AG04450 (cell line): Measurements from ENCODE around the gene TSPYL1. TPM values are rescaled to one million over a fixed set of nuclear protein-coding genes. Genes with fewer than 3 reads are reported as not detected.
A peak's percentile ranks its signal among the peaks of the same experiment; 100 is the strongest.

Experiments used
- CTCF ChIA-PET: fragments of 300-600, 350-600 bp; formaldehyde crosslinking; extraction: SDS; loops from one replicate; lab custom pipeline; 2022; ENCODE audit warnings: antibody characterized with exemption, inconsistent platforms; lab: Charles Lee
- POLR2A ChIA-PET: fragments of 350-600 bp; formaldehyde crosslinking; extraction: SDS; loops from one replicate; lab custom pipeline; 2021; ENCODE audit warnings: antibody characterized with exemption, inconsistent platforms; lab: Yijun Ruan, JAX
- DNase-seq: peaks from one replicate; pipeline ENCODE4 v3.0.0-alpha.2; 2011; ENCODE audit warnings: low read depth, low spot score
- H3K27ac ChIP-seq: one replicate; pipeline ENCODE4 v1.5.1; 2012; ENCODE audit warnings: low read depth, low read length, control low read depth
- H3K27me3 ChIP-seq: one replicate; pipeline ENCODE4 v1.6.0; 2012; ENCODE audit warnings: low read length; ENCODE audit not compliant: control insufficient read depth, insufficient read depth
- H3K4me3 ChIP-seq: 2 replicates; pipeline ENCODE4 v1.5.1; 2011; ENCODE audit warnings: mild to moderate bottlenecking, low read depth, low read length, control low read depth
- H3K9me3 ChIP-seq: 2 replicates; pipeline ENCODE4 v1.5.1; 2012; ENCODE audit warnings: low read length; ENCODE audit not compliant: control insufficient read depth, insufficient read depth
- CTCF ChIP-seq: IDR thresholded peaks from 2 replicates; pipeline ENCODE4 v1.5.1; 2011; ENCODE audit warnings: low read depth, low read length, control low read depth, inconsistent platforms
- polyA plus RNA-seq: library from polyadenylated mRNA; depleted of rRNA; stranded (reverse); fragments of >200 nt; gene quantifications from 2 replicates; pipeline ENCODE4 v1.2.3, GENCODE V29; 2011; rRNA removed

TSPYL1 gene
- polyA plus RNA-seq, 1 experiment = 71.9 TPM

DNA sequence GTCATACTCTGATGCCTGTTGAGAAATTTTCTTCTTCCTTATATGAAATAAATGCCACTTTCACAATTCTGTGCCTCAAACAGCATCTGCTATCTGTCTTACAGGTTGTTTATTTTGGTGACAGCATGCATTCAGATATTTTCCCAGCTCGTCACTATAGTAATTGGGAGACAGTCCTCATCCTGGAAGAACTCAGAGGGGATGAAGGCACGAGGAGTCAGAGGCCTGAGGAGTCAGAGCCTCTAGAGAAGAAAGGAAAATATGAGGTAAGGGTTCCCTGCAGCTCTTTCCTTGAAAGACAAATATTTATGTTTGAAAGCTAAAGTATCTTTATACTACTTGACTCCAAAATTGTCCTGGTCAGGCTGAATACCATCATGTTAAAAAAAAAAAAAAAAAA lies 41.6 kb downstream of the TSPYL1 start:
- CTCF ChIA-PET = interaction anchor here (1.1 to 2.1 kb wide), 2 partner anchors 20 to 30 kb away, joined by 3 to 12 read pairs; no protein-coding TSS in a partner anchor
- TF ChIP-seq CTCF = no peak
- no peak for DNase-seq
- Histone ChIP-seq H3K27ac (no peak overlapping the region), H3K4me3 (no peak overlapping the region), H3K9me3 (no peaks in the 10 kb centered on the region), H3K27me3 (no peaks in the 10 kb centered on the region)
- POLR2A ChIA-PET = no interaction called here

- TF ChIP-seq CTCF = no peak
- H3K4me3 ChIP-seq = no peak overlapping the region
- no peaks in the 10 kb centered on the region for H3K9me3 ChIP-seq
- no peak overlapping the region for H3K27ac ChIP-seq
- POLR2A ChIA-PET = no interaction called here
- no peak for DNase-seq
- no peaks in the 10 kb centered on the region for H3K27me3 ChIP-seq
- CTCF ChIA-PET = interaction anchor here (10.5 kb wide), 1 partner anchor 17 kb away, joined by 103 read pairs; no protein-coding TSS in a partner anchor
These were observed 45.0 kb downstream of the TSPYL1 start for GRCh38 chr6:116234689-116235088.

GRCh38 chr6:116229287-116229913 lies 50.3 kb downstream of the TSPYL1 start:
- CTCF ChIA-PET = interaction anchor here (1.2 to 10.5 kb wide), 6 partner anchors 10 to 332 kb away, joined by 3 to 103 read pairs (median 6); partner anchors contain the start of gene TSPYL4
- peak; percentile 81 for DNase-seq

More at GRCh38 chr6:116229287-116229913, 50.3 kb downstream of the TSPYL1 start:
- Histone ChIP-seq H3K27me3 (no peaks in the 10 kb centered on the region), H3K4me3 (peak overlapping the region; percentile 48), H3K9me3 (no peaks in the 10 kb centered on the region), H3K27ac (no peak overlapping the region)
- POLR2A ChIA-PET = interaction anchor here (0.7 to 1.8 kb wide), 3 partner anchors 21 to 50 kb away, joined by 3 to 15 read pairs (median 3); partner anchors contain the start of genes TSPYL1 and TSPYL4
- TF ChIP-seq CTCF = no peak

Other genes starting within 250 kb of the TSPYL1 start
- gene FRK, start 219.0 kb downstream of the TSPYL1 start, polyA plus RNA-seq = 0.31 and 0.43 TPM in 2 replicates
- 20.9 and 23.2 TPM in 2 replicates for gene NT5DC1, start 179.1 kb downstream of the TSPYL1 start, polyA plus RNA-seq
- 0.10 and 0.33 TPM in 2 replicates for gene COL10A1, start 153.8 kb downstream of the TSPYL1 start, polyA plus RNA-seq
- gene TSPYL4, start 25.9 kb downstream of the TSPYL1 start, polyA plus RNA-seq = 22.0 and 25.1 TPM in 2 replicates
- gene DSE, start 91.0 kb upstream of the TSPYL1 start, polyA plus RNA-seq = 85.7 and 86.2 TPM in 2 replicates
- gene CALHM6, start 181.4 kb upstream of the TSPYL1 start, polyA plus RNA-seq = 0.51 and 0.81 TPM in 2 replicates
- gene CALHM5, start 231.7 kb upstream of the TSPYL1 start, polyA plus RNA-seq = 6.8 and 7.7 TPM in 2 replicates